ENCODE results near the gene TOP1. TPM values are rescaled to one million over a fixed set of nuclear protein-coding genes. Genes with fewer than 3 reads are reported as not detected.

TOP1 gene
- total RNA-seq, 1 experiment from 2014 or later = 129 TPM

DNA sequence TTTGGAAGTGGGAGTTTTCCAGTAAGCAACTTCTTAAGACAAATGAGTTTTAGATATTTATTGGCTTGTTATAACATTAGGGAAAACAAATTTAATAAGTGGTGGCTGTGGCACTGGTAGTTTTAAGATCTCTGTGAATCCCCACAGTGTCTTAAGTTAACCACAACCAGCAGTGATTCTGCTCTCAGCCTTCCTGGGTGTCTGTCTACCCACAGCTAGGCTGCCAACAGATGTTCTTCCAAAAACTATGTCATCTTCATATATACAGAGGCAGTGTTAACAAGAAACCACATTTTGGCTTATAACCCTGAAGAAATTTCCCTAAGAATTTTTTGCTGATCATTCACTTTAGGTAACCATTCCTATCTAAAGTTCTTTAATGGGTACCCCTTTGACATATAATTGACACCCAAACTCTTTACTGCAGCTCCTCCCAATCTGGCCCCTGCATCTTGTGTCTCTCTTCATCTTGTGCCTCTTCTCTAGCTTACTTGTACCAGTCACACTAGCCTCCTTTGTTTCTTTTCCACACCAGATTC, 52.7 kb downstream of the TOP1 start:
- Mint-ChIP-seq H3K4me3 (ENCODE audit: low read depth, unreplicated experiment) (no peak overlapping the region), H3K36me3 (ENCODE audit: insufficient read depth, unreplicated experiment) (peaks cover 72% of the 10 kb centered on the region), H3K4me1 (ENCODE audit: low read depth, unreplicated experiment) (peaks cover 21% of the 10 kb centered on the region), H3K27ac (ENCODE audit: unreplicated experiment) (peak overlapping the region; percentile 1), H3K27me3 (ENCODE audit: unreplicated experiment) (no peaks in the 10 kb centered on the region), H3K9me3 (ENCODE audit: low read depth, unreplicated experiment) (no peaks in the 10 kb centered on the region)
- TF ChIP-seq CTCF (IDR thresholded peaks at IDR 0.05; ENCODE audit: unreplicated experiment) = no peak
- BruUV-seq (replicated peaks) = no TSS peak
- DNase-seq = no peak
- CTCF ChIA-PET = interaction anchor here (0.6 to 2.1 kb wide), 3 partner anchors 90 to 1543 kb away, joined by 3 to 12 read pairs (median 3); no protein-coding TSS in a partner anchor
- intact Hi-C loops (cut with micrococcal nuclease; ENCODE audit: unreplicated experiment) = no loop called here

DNA sequence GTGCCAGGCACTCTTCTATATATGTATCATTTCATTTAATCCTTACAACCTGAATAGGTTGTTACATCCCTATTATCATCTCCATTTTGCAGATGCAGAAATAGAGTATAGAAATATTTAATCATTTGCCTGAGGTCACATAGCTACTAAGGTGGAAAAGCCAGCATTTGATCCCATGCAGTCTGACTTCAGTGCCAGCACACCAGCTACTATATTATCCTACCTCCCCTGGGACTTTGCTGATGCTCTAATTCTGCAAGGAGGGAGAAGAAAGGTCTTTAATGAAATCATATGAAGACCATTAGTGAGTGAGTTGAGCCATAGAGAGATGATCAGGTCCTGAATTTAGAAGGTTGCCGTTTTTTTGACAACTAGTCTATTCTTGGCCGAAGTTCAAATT, 53.7 kb downstream of the TOP1 start:
- Mint-ChIP-seq H3K27me3 (ENCODE audit: unreplicated experiment) (no peaks in the 10 kb centered on the region), H3K27ac (ENCODE audit: unreplicated experiment) (no peak overlapping the region), H3K4me1 (ENCODE audit: low read depth, unreplicated experiment) (peaks cover 23% of the 10 kb centered on the region), H3K9me3 (ENCODE audit: low read depth, unreplicated experiment) (no peaks in the 10 kb centered on the region), H3K36me3 (ENCODE audit: insufficient read depth, unreplicated experiment) (peaks cover 72% of the 10 kb centered on the region), H3K4me3 (ENCODE audit: low read depth, unreplicated experiment) (no peak overlapping the region)
- DNase-seq = no peak
- BruUV-seq (replicated peaks) = no TSS peak
- CTCF ChIA-PET = interaction anchor here (0.8 to 1.3 kb wide), 2 partner anchors 13 to 91 kb away, joined by 3 to 4 read pairs; no protein-coding TSS in a partner anchor
- intact Hi-C loops (cut with micrococcal nuclease; ENCODE audit: unreplicated experiment) = no loop called here
- TF ChIP-seq CTCF (IDR thresholded peaks at IDR 0.05; ENCODE audit: unreplicated experiment) = no peak

- no peaks in the 10 kb centered on the region for H3K9me3 Mint-ChIP-seq (ENCODE audit: low read depth, unreplicated experiment)
- H3K27ac Mint-ChIP-seq (ENCODE audit: unreplicated experiment) = no peak overlapping the region
- H3K27me3 Mint-ChIP-seq (ENCODE audit: unreplicated experiment) = no peaks in the 10 kb centered on the region
These were observed 57.0 kb downstream of the TOP1 start for GRCh38 chr20:41085606-41086005.

More at GRCh38 chr20:41085606-41086005, 57.0 kb downstream of the TOP1 start:
- CTCF ChIA-PET = interaction anchor here (1.0 kb wide), 1 partner anchor 13 kb away, joined by 7 read pairs; no protein-coding TSS in a partner anchor
- Mint-ChIP-seq H3K4me1 (ENCODE audit: low read depth, unreplicated experiment) (peaks cover 8% of the 10 kb centered on the region), H3K36me3 (ENCODE audit: insufficient read depth, unreplicated experiment) (peaks cover 80% of the 10 kb centered on the region), H3K4me3 (ENCODE audit: low read depth, unreplicated experiment) (no peak overlapping the region)
- TF ChIP-seq CTCF (IDR thresholded peaks at IDR 0.05; ENCODE audit: unreplicated experiment) = no peak
- intact Hi-C loops (cut with micrococcal nuclease; ENCODE audit: unreplicated experiment) = no loop called here
- BruUV-seq (replicated peaks) = TSS peak; percentile 3
- no peak for DNase-seq

Data from Calu3 (cell line).